Nephron progenitor cell (in vitro differentiated cells): ENCODE measurements around the gene PBX1.
"Not testable (repeated sequence)": the region's sequence is repeated elsewhere in the genome, so short reads cannot be mapped to it uniquely, and the experiment has no call there.

Experiments
- DNase-seq: peaks from one replicate; pipeline ENCODE4 v3.0.0; 2021
- H3K27ac Mint-ChIP-seq: 2 replicates; pipeline ENCODE4 v1.8.0; 2021; ENCODE audit warnings: mild to moderate bottlenecking, moderate library complexity, mixed read lengths
- H3K27me3 Mint-ChIP-seq: 2 replicates; pipeline ENCODE4 v1.8.0; 2021; ENCODE audit warnings: mild to moderate bottlenecking, low read depth, mixed read lengths; ENCODE audit not compliant: poor library complexity
- H3K36me3 Mint-ChIP-seq: 2 replicates; pipeline ENCODE4 v1.8.0; 2021; ENCODE audit warnings: low read depth, mixed read lengths
- H3K4me1 Mint-ChIP-seq: 2 replicates; pipeline ENCODE4 v1.8.0; 2021; ENCODE audit warnings: mixed read lengths
- H3K4me3 Mint-ChIP-seq: 2 replicates; pipeline ENCODE4 v1.8.0; 2021; ENCODE audit warnings: mild to moderate bottlenecking, moderate library complexity, mixed read lengths
- H3K9me3 Mint-ChIP-seq: 2 replicates; pipeline ENCODE4 v1.8.0; 2021; ENCODE audit warnings: mild to moderate bottlenecking, moderate library complexity, mixed read lengths
- CTCF ChIP-seq: fragments of 200-600 bp; sonication (generic); IDR thresholded peaks from 2 replicates; pipeline ENCODE4 v1.5.0; 2021; ENCODE audit warnings: antibody characterized with exemption

Gene PBX1

GRCh38 chr1:164651351-164651951 lies 92.5 kb downstream of the PBX1 start:
- no peak for DNase-seq
- H3K4me1 Mint-ChIP-seq, result peaks cover 50% of the 10 kb centered on the region

GRCh38 chr1:164652969-164653368 lies 94.0 kb downstream of the PBX1 start:
- DNase-seq, H3K27ac Mint-ChIP-seq, H3K9me3 Mint-ChIP-seq, H3K27me3 Mint-ChIP-seq, H3K4me3 Mint-ChIP-seq: not testable (repeated sequence)
- H3K36me3 Mint-ChIP-seq, result peaks cover 35% of the 10 kb centered on the region
- H3K4me1 Mint-ChIP-seq, result peaks cover 41% of the 10 kb centered on the region

More at GRCh38 chr1:164651351-164651951, 92.5 kb downstream of the PBX1 start:
- peaks cover 43% of the 10 kb centered on the region for H3K36me3 Mint-ChIP-seq
- H3K27me3 Mint-ChIP-seq, result peaks cover 7% of the 10 kb centered on the region
- TF ChIP-seq CTCF, result no peak
- peak overlapping the region; percentile 46 for H3K4me3 Mint-ChIP-seq
- H3K9me3 Mint-ChIP-seq, result no peaks in the 10 kb centered on the region
- H3K27ac Mint-ChIP-seq, result peak overlapping the region; percentile 98

GRCh38 chr1:164653705-164654104 lies 94.7 kb downstream of the PBX1 start:
- peaks cover 7% of the 10 kb centered on the region for H3K27me3 Mint-ChIP-seq
- TF ChIP-seq CTCF, result no peak
- H3K27ac Mint-ChIP-seq, result no peak overlapping the region
- peaks cover 34% of the 10 kb centered on the region for H3K4me1 Mint-ChIP-seq
- H3K36me3 Mint-ChIP-seq, result peaks cover 35% of the 10 kb centered on the region
- no peak for DNase-seq
- no peak overlapping the region for H3K4me3 Mint-ChIP-seq
- H3K9me3 Mint-ChIP-seq, result no peaks in the 10 kb centered on the region

- H3K4me1 Mint-ChIP-seq, result peaks cover 34% of the 10 kb centered on the region
- H3K36me3 Mint-ChIP-seq, result peaks cover 35% of the 10 kb centered on the region
- no peak overlapping the region for H3K4me3 Mint-ChIP-seq
- no peak for TF ChIP-seq CTCF
- no peaks in the 10 kb centered on the region for H3K9me3 Mint-ChIP-seq
- H3K27me3 Mint-ChIP-seq, result peaks cover 7% of the 10 kb centered on the region
- no peak overlapping the region for H3K27ac Mint-ChIP-seq
- DNase-seq, result no peak
These were observed 95.2 kb downstream of the PBX1 start for GRCh38 chr1:164654200-164654599.

GRCh38 chr1:164658864-164659263 lies 99.9 kb downstream of the PBX1 start:
- H3K27me3 Mint-ChIP-seq, result peaks cover 3% of the 10 kb centered on the region
- no peak for TF ChIP-seq CTCF
- H3K27ac Mint-ChIP-seq, result no peak overlapping the region
- H3K9me3 Mint-ChIP-seq, result no peaks in the 10 kb centered on the region
- no peak for DNase-seq
- no peak overlapping the region for H3K4me3 Mint-ChIP-seq
- H3K4me1 Mint-ChIP-seq, result peaks cover 24% of the 10 kb centered on the region
- peaks cover 27% of the 10 kb centered on the region for H3K36me3 Mint-ChIP-seq

GRCh38 chr1:164659621-164660411 lies 100.8 kb downstream of the PBX1 start:
- peak overlapping the region; percentile 7 for H3K27ac Mint-ChIP-seq
- H3K27me3 Mint-ChIP-seq, result no peaks in the 10 kb centered on the region
- H3K9me3 Mint-ChIP-seq, result no peaks in the 10 kb centered on the region
- DNase-seq, result no peak
- peaks cover 31% of the 10 kb centered on the region for H3K4me1 Mint-ChIP-seq
- H3K4me3 Mint-ChIP-seq, result no peak overlapping the region
- peaks cover 24% of the 10 kb centered on the region for H3K36me3 Mint-ChIP-seq
- TF ChIP-seq CTCF, result no peak
